Camera-type eye (tissue), 1 donor: Measurements from ENCODE around the gene LAYN. TPM values are rescaled to one million over a fixed set of nuclear protein-coding genes. Genes with fewer than 3 reads are reported as not detected.

Experiments used
- total RNA-seq: library from RNA; depleted of rRNA; stranded (reverse); fragments of >200 nt; gene quantifications from one replicate; pipeline ENCODE4 v1.2.3, GENCODE V29; 2014

LAYN gene
- total RNA-seq: 11.7 TPM

DNA sequence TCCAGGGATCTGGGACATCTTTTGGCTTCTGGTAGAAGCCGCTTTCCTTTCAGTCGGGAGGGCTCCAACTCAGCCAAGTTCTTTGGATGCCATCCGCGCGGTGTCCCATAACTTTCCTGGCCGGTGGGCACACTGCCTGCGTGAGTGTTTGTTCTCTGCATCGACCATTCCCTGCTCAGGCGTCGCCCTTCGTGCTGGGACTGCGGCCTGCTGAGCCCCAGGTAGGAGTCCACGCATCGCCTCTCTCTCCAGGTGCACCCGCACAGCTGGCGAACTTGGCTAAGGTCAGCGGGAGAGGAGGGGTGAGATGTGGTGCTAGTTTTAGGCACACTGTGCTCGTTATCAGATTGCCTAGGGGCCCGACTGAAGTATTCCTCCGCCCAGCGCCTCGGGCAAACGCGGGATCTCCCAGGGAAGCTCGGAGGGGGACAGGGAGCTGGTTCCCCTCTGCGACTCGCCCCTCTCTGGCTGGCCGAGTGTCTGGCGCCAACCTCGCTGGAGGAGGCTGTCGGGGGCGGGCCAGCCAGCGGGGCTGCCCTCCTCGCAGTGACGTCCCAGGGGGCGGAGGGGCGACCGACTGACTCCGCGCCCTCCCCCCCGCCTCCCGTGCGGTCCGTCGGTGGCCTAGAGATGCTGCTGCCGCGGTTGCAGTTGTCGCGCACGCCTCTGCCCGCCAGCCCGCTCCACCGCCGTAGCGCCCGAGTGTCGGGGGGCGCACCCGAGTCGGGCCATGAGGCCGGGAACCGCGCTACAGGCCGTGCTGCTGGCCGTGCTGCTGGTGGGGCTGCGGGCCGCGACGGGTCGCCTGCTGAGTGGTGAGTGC is at the start of gene LAYN:
TSS of gene LAYN (plus strand) at position 607 of the 823 bp plus-strand sequence. CDS start at position 731, 124 bp downstream.

DNA sequence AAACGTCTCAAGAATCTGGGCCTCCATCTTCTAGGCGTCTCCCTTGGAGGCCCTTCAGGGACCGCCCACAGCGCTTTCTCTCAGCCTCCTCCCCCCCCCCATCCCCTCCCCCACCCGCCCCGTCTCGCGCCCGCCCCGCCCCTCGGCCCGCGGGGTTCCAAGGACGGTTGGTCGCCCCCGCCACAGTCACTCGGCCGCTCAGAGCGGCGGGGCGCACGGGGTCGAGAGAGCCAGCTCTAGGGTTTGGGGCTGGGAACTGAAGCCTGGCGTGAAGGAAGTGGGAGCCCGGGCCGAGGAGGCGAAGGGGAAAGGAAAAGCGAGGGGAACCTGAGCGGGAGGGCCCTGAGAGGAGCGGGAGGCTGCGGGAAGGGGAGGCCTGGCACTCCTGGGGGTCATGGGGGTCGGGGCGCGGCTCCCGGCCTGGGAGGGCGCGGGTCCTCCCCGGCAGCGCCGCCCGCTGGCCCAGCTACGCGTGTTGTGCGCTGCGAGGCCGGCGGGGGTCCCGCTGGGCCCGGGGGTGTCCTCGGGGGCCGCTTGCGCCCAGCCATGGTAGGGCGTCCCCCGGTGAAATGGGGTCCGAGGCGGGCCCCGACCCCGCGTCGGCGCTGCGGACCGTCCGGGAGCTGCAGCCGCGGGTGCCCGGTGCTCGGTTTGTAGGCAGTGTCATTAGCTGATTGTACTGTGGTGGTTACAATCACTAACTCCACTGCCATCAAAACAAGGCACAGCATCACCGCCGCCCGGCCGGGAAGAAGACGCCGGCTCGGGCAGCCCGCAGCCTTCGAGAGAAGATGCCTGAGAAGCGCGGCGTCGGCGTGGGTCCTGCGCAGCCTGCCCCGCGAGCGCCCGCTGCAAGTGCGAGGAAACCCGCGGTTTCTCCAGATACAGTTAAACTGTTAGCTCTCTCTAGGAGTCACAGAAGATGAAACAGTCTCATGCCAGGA is 28.0 kb upstream of the LAYN start, which contains the start of gene BTG4:
TSS of gene BTG4 (minus strand) at position 91 of the 944 bp plus-strand sequence. CDS start 13,610 bp downstream, outside the sequence.

GRCh38 chr11:111514216-111515031 is 26.1 kb upstream of the LAYN start, which contains the start of gene HOATZ:
TSS of gene HOATZ (plus strand) at chr11:111514778. CDS start at chr11:111514785, 7 bp downstream.

GRCh38 chr11:111601979-111602864 is 61.7 kb downstream of the LAYN start, which contains the start of gene SIK2:
TSS of gene SIK2 (plus strand) at chr11:111602449. CDS start at chr11:111602564, 115 bp downstream.

Other genes starting within 250 kb of the LAYN start
- gene POU2AF3, start 242.2 kb upstream of the LAYN start, total RNA-seq: 0.99 TPM
- gene POU2AF1, start 161.4 kb upstream of the LAYN start, total RNA-seq: not detected
- gene BTG4, start 28.3 kb upstream of the LAYN start, total RNA-seq: not detected
- not detected for gene HOATZ, start 25.9 kb upstream of the LAYN start, total RNA-seq
- 36.3 TPM for gene SIK2, start 61.7 kb downstream of the LAYN start, total RNA-seq
- gene PPP2R1B, start 225.7 kb downstream of the LAYN start, total RNA-seq: 31.3 TPM